Right lobe of liver (tissue), 6 donors: ENCODE data around the gene TTBK2. TPM values are rescaled to one million over a fixed set of nuclear protein-coding genes. Genes with fewer than 3 reads are reported as not detected.

Experiments used
- ATAC-seq, 4 donors: fragments of 200-7000 bp; cut with Tn5 transposase; one replicate each; pipeline ENCODE4 v1.9.1; 2020; ENCODE audit warnings: mild to moderate bottlenecking in 4 of 4, moderate library complexity in 4 of 4
- DNase-seq, 3 donors: peaks; one replicate each; pipeline ENCODE4 v3.0.0-alpha.2; 2020
- H3K27ac ChIP-seq, 3 donors: fragments of 200-600 bp; one replicate each; pipeline ENCODE4 v1.8.0; 2022
- H3K27me3 ChIP-seq, 2 donors: fragments of 200-600 bp; one replicate each; pipeline ENCODE4 v1.8.0; 2022
- H3K36me3 ChIP-seq, 4 donors: fragments of 200-600 bp; sonication (generic) in 1 of 4; one replicate each; pipeline versions ENCODE4 v1.5.1 to v1.8.0; 2017 to 2022; ENCODE audit warnings: control low read depth in 1 of 4
- H3K4me1 ChIP-seq, 4 donors: fragments of 200-600 bp; sonication (generic) in 1 of 4; one replicate each; pipeline versions ENCODE4 v1.5.1 to v1.8.0; 2017 to 2022; ENCODE audit warnings: control low read depth in 1 of 4
- H3K4me3 ChIP-seq, 3 donors: fragments of 200-600 bp; one replicate each; pipeline ENCODE4 v1.8.0; 2022
- H3K9me3 ChIP-seq, 4 donors: fragments of 200-600 bp; sonication (generic) in 1 of 4; one replicate each; pipeline versions ENCODE4 v1.5.1 to v1.8.0; 2017 to 2022; ENCODE audit warnings: control low read depth in 1 of 4
- POLR2A ChIP-seq: fragments of 450-650 bp; IDR thresholded peaks from one replicate; pipeline ENCODE4 v1.6.1; 2017; ENCODE audit warnings: antibody characterized with exemption, mild to moderate bottlenecking
- WGBS: methylation state at CpG from one replicate; pipeline ENCODE4 v1.1.6; 2018; ENCODE audit warnings: low coverage, low lambda C conversion rate; ENCODE audit not compliant: insufficient coverage; ENCODE audit errors: missing lambda C conversion rate; 5-methylcytosine and 5-hydroxymethylcytosine counted together
- intact Hi-C, 2 donors: fragments of 100-400 bp; cut with DNase I; formaldehyde crosslinking; loops; one replicate each; pipeline versions ENCODE4 v1.11.2 to v1.14.1; 2022
- total RNA-seq, 6 experiments: library from RNA; depleted of rRNA in 2 of 6; stranded (reverse); fragments of >200 nt in 2 of 6; fragmentation: NEBNext Ultra II Directional in 3 of 6; extraction: Animal tissue kit (Norgen Biotek cat#: 25700) in 3 of 6; gene quantifications; one replicate each; pipeline versions ENCODE4 v1.1.0 to v1.2.4, GENCODE V29; 2016 to 2023
- TF ChIP-seq, protein P1 (sequence below), 4 donors: fragments of 200-600 bp in 3 of 4; fragments of 450-650 bp in 1 of 4; IDR thresholded peaks; one replicate each; pipeline versions ENCODE4 v1.5.1 to v1.8.0; 2016 to 2022; ENCODE audit warnings: antibody characterized with exemption in 4 of 4, mild to moderate bottlenecking in 2 of 4
- donor health status: DM: no; HTN: yes; CAD: no.
- donor health status: DM: no; HTN: no; CAD: no.
- donor health status: DM: no; HTN: no; CAD: no.
- donor health status: DM: no; HTN: yes; CAD: no.
- donor health status: DM: no; HTN: yes; CAD: no.

TTBK2 gene
- total RNA-seq, 6 experiments from 2014 or later = 4.9 to 6.8 (median 5.5) TPM

- Histone ChIP-seq H3K27me3 (no peaks in the 10 kb centered on the region), H3K4me1 (peaks cover 0 to 14% (median 2%) of the 10 kb centered on the region in 4 donors), H3K36me3 (peaks cover 0 to 57% (median 22%) of the 10 kb centered on the region in 4 donors), H3K27ac (no peak overlapping the region), H3K4me3 (no peak overlapping the region), H3K9me3 (no peaks in the 10 kb centered on the region)
- no peak for ATAC-seq
- intact Hi-C loops = no loop called here
- no peak for DNase-seq
- no peak for TF ChIP-seq POLR2A
- TF ChIP-seq, protein P1, sequence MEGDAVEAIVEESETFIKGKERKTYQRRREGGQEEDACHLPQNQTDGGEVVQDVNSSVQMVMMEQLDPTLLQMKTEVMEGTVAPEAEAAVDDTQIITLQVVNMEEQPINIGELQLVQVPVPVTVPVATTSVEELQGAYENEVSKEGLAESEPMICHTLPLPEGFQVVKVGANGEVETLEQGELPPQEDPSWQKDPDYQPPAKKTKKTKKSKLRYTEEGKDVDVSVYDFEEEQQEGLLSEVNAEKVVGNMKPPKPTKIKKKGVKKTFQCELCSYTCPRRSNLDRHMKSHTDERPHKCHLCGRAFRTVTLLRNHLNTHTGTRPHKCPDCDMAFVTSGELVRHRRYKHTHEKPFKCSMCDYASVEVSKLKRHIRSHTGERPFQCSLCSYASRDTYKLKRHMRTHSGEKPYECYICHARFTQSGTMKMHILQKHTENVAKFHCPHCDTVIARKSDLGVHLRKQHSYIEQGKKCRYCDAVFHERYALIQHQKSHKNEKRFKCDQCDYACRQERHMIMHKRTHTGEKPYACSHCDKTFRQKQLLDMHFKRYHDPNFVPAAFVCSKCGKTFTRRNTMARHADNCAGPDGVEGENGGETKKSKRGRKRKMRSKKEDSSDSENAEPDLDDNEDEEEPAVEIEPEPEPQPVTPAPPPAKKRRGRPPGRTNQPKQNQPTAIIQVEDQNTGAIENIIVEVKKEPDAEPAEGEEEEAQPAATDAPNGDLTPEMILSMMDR (IDR thresholded peaks at IDR 0.05) = no peak
- 91% methylated on average over 5 of the region's 6 CpGs for WGBS
These were observed 186.4 kb downstream of the TTBK2 start for GRCh38 chr15:42734076-42734672.

DNA sequence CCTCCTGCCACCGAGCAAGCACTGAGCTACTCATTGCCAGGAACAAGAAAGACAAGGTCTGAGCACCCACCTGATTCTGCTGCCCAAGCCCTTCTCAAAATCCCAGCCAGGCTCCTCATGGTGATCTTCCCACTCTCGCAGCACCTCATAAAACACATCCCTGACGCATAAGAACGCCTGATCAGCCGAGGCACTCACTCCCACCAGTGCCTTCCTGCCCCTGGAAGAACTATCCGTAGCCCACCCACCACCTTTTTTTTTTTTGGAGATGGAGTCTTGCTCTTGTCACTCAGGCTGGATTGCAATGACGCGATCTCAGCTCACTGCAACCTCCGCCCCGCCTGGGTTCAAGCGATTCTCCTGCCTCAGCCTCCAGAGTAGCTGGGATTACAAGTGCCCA lies 187.6 kb downstream of the TTBK2 start:
- Histone ChIP-seq H3K4me1 (peaks cover 0 to 14% (median 2%) of the 10 kb centered on the region in 4 donors), H3K9me3 (no peaks in the 10 kb centered on the region), H3K27me3 (no peaks in the 10 kb centered on the region), H3K27ac (no peak overlapping the region), H3K36me3 (peaks cover 0 to 67% (median 22%) of the 10 kb centered on the region in 4 donors), H3K4me3 (no peak overlapping the region)
- ATAC-seq (no peak), DNase-seq (no peak)
- WGBS = over 99% methylated on average over 10 of the region's 11 CpGs
- intact Hi-C loops = no loop called here
- TF ChIP-seq, protein P1 (IDR thresholded peaks at IDR 0.05) = no peak
- TF ChIP-seq POLR2A = no peak

GRCh38 chr15:42732095-42732827 lies 188.3 kb downstream of the TTBK2 start:
- no peak for TF ChIP-seq POLR2A
- TF ChIP-seq, protein P1 (IDR thresholded peaks at IDR 0.05) = no peak
- no peak overlapping the region for H3K4me3 ChIP-seq
- no peaks in the 10 kb centered on the region for H3K27me3 ChIP-seq
- no peaks in the 10 kb centered on the region for H3K9me3 ChIP-seq
- ATAC-seq (no peak), DNase-seq (no peak)
- intact Hi-C loops = no loop called here
- peaks cover 0 to 71% (median 22%) of the 10 kb centered on the region in 4 donors for H3K36me3 ChIP-seq
- peaks cover 0 to 8% (median 0%) of the 10 kb centered on the region in 4 donors for H3K4me1 ChIP-seq
- 93% methylated on average over 12 of the region's 15 CpGs for WGBS
- no peak overlapping the region for H3K27ac ChIP-seq

DNA sequence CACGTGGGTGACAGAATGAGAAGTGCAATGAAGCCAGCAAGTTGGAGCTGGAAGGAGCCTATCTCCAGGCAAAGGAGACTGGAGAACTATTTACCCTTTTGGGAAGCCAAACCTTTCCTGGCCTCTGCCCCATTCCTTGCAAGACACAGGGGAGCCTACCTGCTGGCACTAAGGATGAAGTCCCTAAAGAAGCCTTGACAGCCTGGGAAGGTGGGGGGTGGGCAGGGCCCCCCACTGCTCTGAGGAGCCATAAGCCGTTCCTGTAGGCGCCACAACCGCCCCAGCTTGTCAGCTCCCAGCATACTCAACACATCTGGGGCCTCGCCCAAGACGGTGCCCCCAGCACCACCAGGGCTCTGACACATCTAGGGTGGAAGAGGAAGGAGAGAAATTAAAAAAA lies 189.1 kb downstream of the TTBK2 start:
- no peak for DNase-seq

More for the DNA sequence above, 189.1 kb downstream of the TTBK2 start:
- TF ChIP-seq, protein P1 (IDR thresholded peaks at IDR 0.05) = no peak
- no peak for TF ChIP-seq POLR2A
- H3K27ac ChIP-seq = no peak overlapping the region
- no peak for ATAC-seq
- H3K9me3 ChIP-seq = no peaks in the 10 kb centered on the region
- H3K27me3 ChIP-seq = no peaks in the 10 kb centered on the region
- peaks cover 0 to 77% (median 22%) of the 10 kb centered on the region in 4 donors for H3K36me3 ChIP-seq
- WGBS = 97% methylated on average over 6 of the region's 6 CpGs
- intact Hi-C loops = no loop called here
- H3K4me1 ChIP-seq = peaks cover 0 to 7% (median 0%) of the 10 kb centered on the region in 4 donors
- H3K4me3 ChIP-seq = no peak overlapping the region
